Caco-2 (cell line): ENCODE measurements around the gene LTA4H. TPM values are rescaled to one million over a fixed set of nuclear protein-coding genes. Genes with fewer than 3 reads are reported as not detected.

ENCODE experiments used
- BruUV-seq: library from RNA; stranded (reverse); fragments of 400-500 nt; replicated peaks from 2 replicates; lab custom pipeline; 2021; lab: Mats Ljungman, UMichigan
- CTCF ChIA-PET: fragments of 300-600 bp; sonication (Branson Sonifier 250); formaldehyde crosslinking; loops from one replicate; lab custom pipeline; 2022; ENCODE audit warnings: antibody characterized with exemption; lab: Charles Lee
- POLR2A ChIA-PET: fragments of 300-600 bp; sonication (Branson Sonifier 250); formaldehyde crosslinking; loops from one replicate; lab custom pipeline; 2022; ENCODE audit warnings: antibody characterized with exemption; lab: Charles Lee
- DNase-seq, 2 experiments: peaks; one replicate each; pipeline versions ENCODE4 v3.0.0 to v3.0.0-alpha.2; 2020 to 2022
- H3K27me3 ChIP-seq: replicated peaks from 2 replicates; pipeline ENCODE4 v1.6.0; 2011; ENCODE audit warnings: low read length; ENCODE audit not compliant: control insufficient read depth, insufficient read depth
- H3K36me3 ChIP-seq: 2 replicates; pipeline ENCODE4 v1.5.1; 2011; ENCODE audit warnings: low read length; ENCODE audit not compliant: control insufficient read depth, insufficient read depth
- H3K4me1 ChIP-seq: fragments of 250-450 bp; sonication (Bioruptor Pico); 2 replicates; pipeline ENCODE4 v1.5.1; 2020; ENCODE audit warnings: mild to moderate bottlenecking
- H3K4me3 ChIP-seq: 2 replicates; pipeline ENCODE4 v1.5.1; 2011; ENCODE audit warnings: low read depth, mild to moderate bottlenecking, control low read depth, low read length
- H3K9me3 ChIP-seq: fragments of 250-450 bp; sonication (Bioruptor Pico); 2 replicates; pipeline ENCODE4 v1.5.1; 2020; ENCODE audit warnings: mild to moderate bottlenecking, moderate library complexity
- H3K27ac Mint-ChIP-seq: one replicate; pipeline ENCODE4 v1.8.0; 2022; ENCODE audit warnings: mixed read lengths; ENCODE audit not compliant: unreplicated experiment
- H3K27me3 Mint-ChIP-seq: one replicate; pipeline ENCODE4 v1.8.0; 2022; ENCODE audit warnings: mixed read lengths; ENCODE audit not compliant: insufficient read depth, unreplicated experiment
- H3K36me3 Mint-ChIP-seq: one replicate; pipeline ENCODE4 v1.8.0; 2022; ENCODE audit warnings: mild to moderate bottlenecking, mixed read lengths; ENCODE audit not compliant: insufficient read depth, unreplicated experiment
- H3K4me1 Mint-ChIP-seq: one replicate; pipeline ENCODE4 v1.8.0; 2022; ENCODE audit warnings: low read depth, mixed read lengths; ENCODE audit not compliant: unreplicated experiment
- H3K4me3 Mint-ChIP-seq: one replicate; pipeline ENCODE4 v1.8.0; 2022; ENCODE audit warnings: mild to moderate bottlenecking, moderate library complexity, mixed read lengths; ENCODE audit not compliant: unreplicated experiment
- H3K9me3 Mint-ChIP-seq: one replicate; pipeline ENCODE4 v1.8.0; 2022; ENCODE audit warnings: mixed read lengths; ENCODE audit not compliant: unreplicated experiment
- CTCF ChIP-seq, 2 experiments: fragments of 200-600 bp in 1 of 2; IDR thresholded peaks; 1 replicate in 1 of 2; 2 replicates in 1 of 2; pipeline versions ENCODE4 v1.5.1 to v1.8.0; 2011 to 2022; ENCODE audit warnings: antibody characterized with exemption in 1 of 2, control low read depth in 1 of 2, inconsistent platforms in 1 of 2, low read depth in 1 of 2, low read length in 1 of 2, mild to moderate bottlenecking in 1 of 2, moderate library complexity in 1 of 2; ENCODE audit not compliant: insufficient read depth in 1 of 2, severe bottlenecking in 1 of 2, unreplicated experiment in 1 of 2
- intact Hi-C: fragments of 100-400 bp; cut with micrococcal nuclease; formaldehyde crosslinking; loops from one replicate; pipeline ENCODE4 v1.10.0; 2022; ENCODE audit not compliant: unreplicated experiment
- total RNA-seq: library from RNA; stranded (reverse); gene quantifications from 2 replicates; pipeline ENCODE4 v1.2.3, GENCODE V29; 2022

LTA4H gene
- total RNA-seq, 1 experiment from 2014 or later: 56.7 TPM

DNA sequence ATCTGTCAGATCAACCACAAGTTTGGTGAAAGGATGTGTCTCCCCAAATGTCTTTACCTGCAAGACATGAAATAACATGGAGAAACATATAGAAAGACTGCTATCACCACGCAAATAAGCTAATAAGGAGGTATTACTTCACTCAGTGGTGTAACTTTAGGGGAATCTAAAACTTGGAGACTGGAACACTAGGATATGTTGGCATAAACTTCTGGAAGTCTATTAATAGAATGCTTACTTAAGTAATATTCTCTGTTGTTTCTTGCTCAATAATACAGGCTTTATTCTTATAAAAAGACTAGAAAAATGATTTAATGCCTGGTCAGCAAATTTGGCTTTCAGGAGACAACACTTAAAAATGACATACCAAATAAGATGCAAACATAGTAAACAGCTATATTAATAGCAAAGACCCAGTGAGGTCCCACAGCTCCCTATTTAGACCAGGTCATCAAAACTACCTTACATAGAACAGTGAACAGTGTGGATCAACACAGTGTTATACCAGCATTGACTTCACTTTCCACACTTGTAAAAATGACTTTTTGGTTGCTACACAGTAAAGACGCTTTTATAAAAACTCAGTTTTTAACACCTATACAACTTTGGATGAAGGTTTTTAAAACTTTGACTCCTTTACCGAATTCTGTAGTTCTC, 20.3 kb downstream of the LTA4H start:
- POLR2A ChIA-PET: no interaction called here
- DNase-seq: no peak
- Mint-ChIP-seq H3K27me3 (no peaks in the 10 kb centered on the region), H3K4me1 (no peaks in the 10 kb centered on the region), H3K9me3 (no peaks in the 10 kb centered on the region), H3K4me3 (no peak overlapping the region), H3K27ac (no peak overlapping the region), H3K36me3 (peaks cover 9% of the 10 kb centered on the region)
- Histone ChIP-seq H3K4me1 (no peaks in the 10 kb centered on the region), H3K36me3 (no peaks in the 10 kb centered on the region), H3K4me3 (no peak overlapping the region), H3K9me3 (no peaks in the 10 kb centered on the region), H3K27me3 (no peaks in the 10 kb centered on the region)
- no TSS peak for BruUV-seq
- intact Hi-C loops: no loop called here
- no peak for TF ChIP-seq CTCF (IDR thresholded peaks at IDR 0.05; ENCODE audit: insufficient read depth in 1 of 2, low read depth in 1 of 2, low read length in 1 of 2, severe bottlenecking in 1 of 2, unreplicated experiment in 1 of 2)
- CTCF ChIA-PET: no interaction called here

GRCh38 chr12:96007729-96008128, 27.7 kb downstream of the LTA4H start:
- DNase-seq: no peak
- intact Hi-C loops: no loop called here
- Mint-ChIP-seq H3K4me3 (no peak overlapping the region), H3K27ac (no peak overlapping the region), H3K4me1 (no peaks in the 10 kb centered on the region), H3K9me3 (no peaks in the 10 kb centered on the region), H3K36me3 (peaks cover 5% of the 10 kb centered on the region), H3K27me3 (no peaks in the 10 kb centered on the region)
- POLR2A ChIA-PET: no interaction called here
- TF ChIP-seq CTCF (IDR thresholded peaks at IDR 0.05; ENCODE audit: insufficient read depth in 1 of 2, low read depth in 1 of 2, low read length in 1 of 2, severe bottlenecking in 1 of 2, unreplicated experiment in 1 of 2): no peak
- Histone ChIP-seq H3K4me3 (no peak overlapping the region), H3K36me3 (no peaks in the 10 kb centered on the region), H3K4me1 (no peaks in the 10 kb centered on the region), H3K9me3 (no peaks in the 10 kb centered on the region), H3K27me3 (no peaks in the 10 kb centered on the region)
- no TSS peak for BruUV-seq
- CTCF ChIA-PET: interaction anchor here (0.6 kb wide), 2 partner anchors 17 to 20 kb away, joined by 3 read pairs; no protein-coding TSS in a partner anchor

DNA sequence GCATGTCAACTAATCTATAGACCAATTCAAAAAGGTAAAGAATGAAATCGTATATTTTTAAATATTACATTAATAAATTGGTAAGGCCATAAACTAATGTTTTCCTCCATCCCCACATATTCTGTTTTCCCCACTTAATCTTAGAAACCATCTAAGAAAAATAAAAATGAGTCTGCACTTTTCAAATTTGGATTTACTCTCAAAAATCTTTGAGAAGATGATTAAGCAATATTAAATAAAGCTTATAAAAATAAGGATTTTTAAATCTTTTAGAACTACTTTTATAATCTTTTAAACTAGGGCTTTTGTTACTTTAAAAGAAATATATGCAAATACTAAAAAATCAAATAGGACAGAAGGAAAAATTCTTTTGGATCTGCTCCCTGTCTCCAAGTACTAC, 28.7 kb downstream of the LTA4H start:
- POLR2A ChIA-PET: no interaction called here
- no peaks in the 10 kb centered on the region for H3K36me3 Mint-ChIP-seq

More for the DNA sequence above, 28.7 kb downstream of the LTA4H start:
- Mint-ChIP-seq H3K27ac (no peak overlapping the region), H3K4me1 (no peaks in the 10 kb centered on the region), H3K4me3 (no peak overlapping the region), H3K9me3 (no peaks in the 10 kb centered on the region), H3K27me3 (no peaks in the 10 kb centered on the region)
- no TSS peak for BruUV-seq
- H3K4me1 ChIP-seq: no peaks in the 10 kb centered on the region
- intact Hi-C loops: no loop called here
- no peaks in the 10 kb centered on the region for H3K9me3 ChIP-seq
- no peak overlapping the region for H3K4me3 ChIP-seq
- no peaks in the 10 kb centered on the region for H3K36me3 ChIP-seq
- CTCF ChIA-PET: no interaction called here
- no peak for TF ChIP-seq CTCF (IDR thresholded peaks at IDR 0.05; ENCODE audit: insufficient read depth in 1 of 2, low read depth in 1 of 2, low read length in 1 of 2, severe bottlenecking in 1 of 2, unreplicated experiment in 1 of 2)
- H3K27me3 ChIP-seq: no peaks in the 10 kb centered on the region
- DNase-seq: no peak
